ENCODE data around the gene ERMN.
"Not testable (repeated sequence)": the region's sequence is repeated elsewhere in the genome, so short reads cannot be mapped to it uniquely, and the experiment has no call there.

The ERMN gene

DNA sequence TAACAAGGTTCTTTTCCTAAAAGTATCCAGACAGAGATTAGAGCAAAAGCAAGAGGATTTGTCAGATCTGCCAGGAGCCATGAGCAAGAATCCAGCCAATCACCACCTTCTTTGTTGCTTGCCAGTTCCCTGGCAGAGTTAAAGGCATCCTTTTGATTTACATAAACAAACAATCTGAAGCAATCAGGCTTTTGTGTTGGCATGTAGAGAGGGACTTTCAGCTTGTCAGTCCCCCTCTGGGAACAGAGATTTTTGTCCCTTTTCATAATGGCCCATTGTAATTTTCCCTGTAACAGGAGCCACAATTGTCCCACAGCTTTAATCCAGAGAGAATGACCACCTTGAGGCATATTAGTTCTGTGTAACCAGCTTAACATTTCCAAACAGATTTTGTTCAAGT is at the start of gene ERMN:
ERMN (minus strand) TSS at position 39 of the 400 bp plus-strand sequence. CDS start 182 bp downstream, outside the sequence.
- TF ChIP-seq CTCF (IDR thresholded peaks at IDR 0.05; ENCODE audit: borderline replicate concordance, control extremely low read depth, extremely low read depth, insufficient read depth, missing control alignments): no peak
- DNase-seq (ENCODE audit: low spot score): no peak
- in situ Hi-C loops (cut with MboI; ENCODE audit: low sequenced_read_pairs, unreplicated experiment): loop anchor here (10.0 kb wide), 1 partner anchor 169 kb away; no protein-coding TSS in a partner anchor

DNA sequence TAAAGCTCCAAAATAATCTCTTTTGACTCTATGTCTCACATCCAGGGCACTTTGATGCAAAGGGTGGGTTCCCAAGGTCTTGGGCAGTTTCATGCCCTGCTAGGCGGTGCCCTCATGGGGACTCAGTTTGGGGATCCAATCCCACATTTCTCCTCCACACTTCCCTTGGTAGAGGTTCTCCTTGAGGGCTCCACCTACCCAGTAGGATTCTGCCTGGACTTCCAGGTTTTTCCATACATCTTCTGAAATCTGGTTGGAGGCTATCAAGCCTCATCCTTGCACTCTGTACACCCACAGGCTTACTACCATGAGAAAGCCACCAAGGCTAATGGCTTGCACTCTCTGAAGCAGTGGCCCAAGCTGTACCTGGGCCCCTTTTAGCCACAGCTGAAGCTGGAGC is 49.8 kb upstream of the ERMN start:
- DNase-seq (ENCODE audit: low spot score): no peak
- in situ Hi-C loops (cut with MboI; ENCODE audit: low sequenced_read_pairs, unreplicated experiment): no loop called here
- no peak for TF ChIP-seq CTCF (IDR thresholded peaks at IDR 0.05; ENCODE audit: borderline replicate concordance, control extremely low read depth, extremely low read depth, insufficient read depth, missing control alignments)

GRCh38 chr2:157368508-157368907 is 42.9 kb upstream of the ERMN start:
- in situ Hi-C loops (cut with MboI; ENCODE audit: low sequenced_read_pairs, unreplicated experiment); DNase-seq (ENCODE audit: low spot score): not testable (repeated sequence)

DNA sequence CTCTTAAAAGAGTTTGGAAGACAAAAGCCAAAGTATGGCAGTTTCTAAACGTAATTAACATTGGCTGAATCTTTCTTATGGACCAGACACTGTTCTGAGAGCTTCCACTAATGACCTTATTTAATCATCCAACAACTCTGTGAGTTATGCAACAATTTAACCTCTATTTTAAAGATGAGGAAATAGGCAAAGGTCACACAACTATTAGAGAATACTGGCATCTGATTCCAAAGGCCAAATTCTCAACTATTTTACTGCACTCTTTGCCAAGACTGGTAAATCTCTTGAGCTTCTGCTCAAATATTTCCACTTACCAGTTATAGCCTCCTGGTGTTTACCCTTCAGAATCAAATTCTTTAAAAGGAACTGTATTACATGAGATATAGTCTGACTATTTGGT is 42.1 kb upstream of the ERMN start:
- in situ Hi-C loops (cut with MboI; ENCODE audit: low sequenced_read_pairs, unreplicated experiment): no loop called here
- DNase-seq (ENCODE audit: low spot score): no peak

GRCh38 chr2:157364257-157364974 is 38.8 kb upstream of the ERMN start:
- in situ Hi-C loops (cut with MboI; ENCODE audit: low sequenced_read_pairs, unreplicated experiment): no loop called here
- TF ChIP-seq CTCF (IDR thresholded peaks at IDR 0.05; ENCODE audit: borderline replicate concordance, control extremely low read depth, extremely low read depth, insufficient read depth, missing control alignments): no peak
- DNase-seq (ENCODE audit: low spot score): peak; percentile 26

More for the DNA sequence above, 42.1 kb upstream of the ERMN start:
- TF ChIP-seq CTCF (IDR thresholded peaks at IDR 0.05; ENCODE audit: borderline replicate concordance, control extremely low read depth, extremely low read depth, insufficient read depth, missing control alignments): no peak

- no peak for TF ChIP-seq CTCF (IDR thresholded peaks at IDR 0.05; ENCODE audit: borderline replicate concordance, control extremely low read depth, extremely low read depth, insufficient read depth, missing control alignments)
- in situ Hi-C loops (cut with MboI; ENCODE audit: low sequenced_read_pairs, unreplicated experiment): no loop called here
- DNase-seq (ENCODE audit: low spot score): no peak
Observed at GRCh38 chr2:157363612-157364101, 38.0 kb upstream of the ERMN start.

- no peak for TF ChIP-seq CTCF (IDR thresholded peaks at IDR 0.05; ENCODE audit: borderline replicate concordance, control extremely low read depth, extremely low read depth, insufficient read depth, missing control alignments)
- no peak for DNase-seq (ENCODE audit: low spot score)
- in situ Hi-C loops (cut with MboI; ENCODE audit: low sequenced_read_pairs, unreplicated experiment): no loop called here
Observed at GRCh38 chr2:157362627-157363026, 37.0 kb upstream of the ERMN start.

All from GM13976 (cell line).